ENCODE data around the gene WWOX.

Gene WWOX

GRCh38 chr16:78235168-78235800 is 135.8 kb downstream of the WWOX start:
- DNase-seq: peak; percentile 67

GRCh38 chr16:78235876-78236275 is 136.4 kb downstream of the WWOX start:
- no peak for DNase-seq

- no peak for DNase-seq
Observed at GRCh38 chr16:78237841-78238240, 138.4 kb downstream of the WWOX start.

- DNase-seq: no peak
Observed at GRCh38 chr16:78240459-78241222, 141.2 kb downstream of the WWOX start.

GRCh38 chr16:78242239-78242630 is 142.8 kb downstream of the WWOX start:
- no peak for DNase-seq

- DNase-seq: no peak
Observed at GRCh38 chr16:78244131-78244895, 144.9 kb downstream of the WWOX start.

GRCh38 chr16:78246559-78246958 is 147.1 kb downstream of the WWOX start:
- no peak for DNase-seq

- DNase-seq: no peak
Observed at GRCh38 chr16:78249056-78249455, 149.6 kb downstream of the WWOX start.

- no peak for DNase-seq
Observed at GRCh38 chr16:78249832-78250231, 150.4 kb downstream of the WWOX start.

- DNase-seq: no peak
Observed at GRCh38 chr16:78251115-78251514, 151.7 kb downstream of the WWOX start.

GRCh38 chr16:78252757-78253156 is 153.3 kb downstream of the WWOX start:
- no peak for DNase-seq

GRCh38 chr16:78254841-78255240 is 155.4 kb downstream of the WWOX start:
- DNase-seq: no peak

GRCh38 chr16:78256686-78257375 is 157.4 kb downstream of the WWOX start:
- no peak for DNase-seq

GRCh38 chr16:78257376-78257728 is 157.9 kb downstream of the WWOX start:
- no peak for DNase-seq

- DNase-seq: no peak
Observed at GRCh38 chr16:78258375-78259065, 159.1 kb downstream of the WWOX start.

GRCh38 chr16:78259873-78260272 is 160.4 kb downstream of the WWOX start:
- DNase-seq: no peak

- no peak for DNase-seq
Observed at GRCh38 chr16:78264642-78265041, 165.2 kb downstream of the WWOX start.

- DNase-seq: no peak
Observed at GRCh38 chr16:78269256-78269655, 169.8 kb downstream of the WWOX start.

- DNase-seq: no peak
Observed at GRCh38 chr16:78271981-78272380, 172.5 kb downstream of the WWOX start.

- DNase-seq: no peak
Observed at GRCh38 chr16:78274771-78275170, 175.3 kb downstream of the WWOX start.

GRCh38 chr16:78275420-78275819 is 176.0 kb downstream of the WWOX start:
- DNase-seq: no peak

GRCh38 chr16:78277321-78278055 is 178.0 kb downstream of the WWOX start:
- DNase-seq: no peak

All from stimulated activated CD4-positive, alpha-beta T cell treated with anti-CD3 and anti-CD28 coated beads, Interleukin-4, amount 100 ng/mL, for 24 hours (primary cell).